Prostate gland (tissue), 2 donors: Measurements from ENCODE around the gene IMPA2. TPM values are rescaled to one million over a fixed set of nuclear protein-coding genes. Genes with fewer than 3 reads are reported as not detected.

Source experiments
- DNase-seq: peaks from one replicate; pipeline ENCODE4 v3.0.0-alpha.2; 2019; ENCODE audit warnings: low spot score
- H3K27ac ChIP-seq, 2 donors: fragments of 200-600 bp; sonication (generic); 2 replicates each; pipeline ENCODE4 v1.5.1; 2017 to 2019
- H3K27me3 ChIP-seq: fragments of 200-600 bp; sonication (generic); replicated peaks from 2 replicates; pipeline ENCODE4 v1.5.1; 2019; ENCODE audit not compliant: insufficient read depth
- H3K36me3 ChIP-seq, 2 donors: fragments of 200-600 bp; sonication (generic); 1 replicate in 1 of 2; 2 replicates in 1 of 2; pipeline versions ENCODE4 v1.5.1 to v1.8.1; 2017 to 2019
- H3K4me1 ChIP-seq: fragments of 200-600 bp; sonication (generic); replicated peaks from 2 replicates; pipeline ENCODE4 v1.5.1; 2019
- H3K4me3 ChIP-seq, 2 donors: fragments of 200-600 bp; sonication (generic); 2 replicates each; pipeline ENCODE4 v1.5.1; 2017 to 2019
- H3K9me3 ChIP-seq: fragments of 200-600 bp; sonication (generic); 2 replicates; pipeline ENCODE4 v1.5.1; 2017
- CTCF ChIP-seq, 4 experiments: fragments of 200-600 bp in 2 of 4; fragments of 450-650 bp in 2 of 4; sonication (generic) in 2 of 4; IDR thresholded peaks; 1 replicate in 3 of 4; 2 replicates in 1 of 4; pipeline ENCODE4 v1.5.1; 2016 to 2019; ENCODE audit warnings: antibody characterized with exemption in 4 of 4, mild to moderate bottlenecking in 2 of 4, moderate library complexity in 2 of 4
- POLR2A ChIP-seq: fragments of 450-650 bp; IDR thresholded peaks from one replicate; pipeline ENCODE4 v1.6.1; 2016; ENCODE audit warnings: antibody characterized with exemption, mild to moderate bottlenecking
- POLR2AphosphoS5 ChIP-seq: sonication (generic); formaldehyde crosslinking; IDR thresholded peaks from one replicate; pipeline ENCODE4 v1.6.1; 2017; ENCODE audit warnings: antibody characterized with exemption
- WGBS: methylation state at CpG from one replicate; pipeline ENCODE4 v1.1.5; 2018; 5-methylcytosine and 5-hydroxymethylcytosine counted together
- intact Hi-C: fragments of 100-400 bp; cut with DNase I; formaldehyde crosslinking; loops from one replicate; pipeline ENCODE4 v1.14.2; 2022
- total RNA-seq, 2 donors: library from RNA; depleted of rRNA; stranded (reverse); fragments of >200 nt; gene quantifications; one replicate each; pipeline ENCODE4 v1.1.0, GENCODE V29; 2016

Gene IMPA2
- total RNA-seq, 2 donors from 2014 or later: 16.6 to 17.9 TPM

DNA sequence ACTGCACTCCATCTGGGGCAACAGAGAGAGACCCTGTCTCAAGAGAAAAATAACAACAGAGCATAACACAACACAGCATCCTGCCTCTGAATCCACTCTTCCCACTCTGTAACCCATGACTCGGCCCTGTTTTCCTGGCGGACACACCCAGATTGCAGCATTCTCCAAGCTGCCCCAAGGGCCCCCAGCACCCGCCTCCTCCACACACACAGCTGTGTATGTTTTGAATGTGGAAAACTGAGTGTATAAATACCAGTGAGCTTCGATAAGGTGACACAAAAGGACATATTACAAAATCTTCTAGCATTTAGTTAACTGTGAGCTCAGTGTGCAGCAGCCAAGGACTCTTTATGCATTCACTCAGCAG, 13.0 kb downstream of the IMPA2 start:
- Histone ChIP-seq H3K27ac (no peak overlapping the region), H3K9me3 (no peaks in the 10 kb centered on the region), H3K27me3 (no peaks in the 10 kb centered on the region), H3K36me3 (no peaks in the 10 kb centered on the region), H3K4me3 (no peak overlapping the region), H3K4me1 (no peaks in the 10 kb centered on the region)
- WGBS: 64% methylated on average over 4 of the region's 4 CpGs
- TF ChIP-seq CTCF (IDR thresholded peaks at IDR 0.05) (no peak), POLR2A (no peak), POLR2AphosphoS5 (no peak)
- no peak for DNase-seq
- intact Hi-C loops: no loop called here

DNA sequence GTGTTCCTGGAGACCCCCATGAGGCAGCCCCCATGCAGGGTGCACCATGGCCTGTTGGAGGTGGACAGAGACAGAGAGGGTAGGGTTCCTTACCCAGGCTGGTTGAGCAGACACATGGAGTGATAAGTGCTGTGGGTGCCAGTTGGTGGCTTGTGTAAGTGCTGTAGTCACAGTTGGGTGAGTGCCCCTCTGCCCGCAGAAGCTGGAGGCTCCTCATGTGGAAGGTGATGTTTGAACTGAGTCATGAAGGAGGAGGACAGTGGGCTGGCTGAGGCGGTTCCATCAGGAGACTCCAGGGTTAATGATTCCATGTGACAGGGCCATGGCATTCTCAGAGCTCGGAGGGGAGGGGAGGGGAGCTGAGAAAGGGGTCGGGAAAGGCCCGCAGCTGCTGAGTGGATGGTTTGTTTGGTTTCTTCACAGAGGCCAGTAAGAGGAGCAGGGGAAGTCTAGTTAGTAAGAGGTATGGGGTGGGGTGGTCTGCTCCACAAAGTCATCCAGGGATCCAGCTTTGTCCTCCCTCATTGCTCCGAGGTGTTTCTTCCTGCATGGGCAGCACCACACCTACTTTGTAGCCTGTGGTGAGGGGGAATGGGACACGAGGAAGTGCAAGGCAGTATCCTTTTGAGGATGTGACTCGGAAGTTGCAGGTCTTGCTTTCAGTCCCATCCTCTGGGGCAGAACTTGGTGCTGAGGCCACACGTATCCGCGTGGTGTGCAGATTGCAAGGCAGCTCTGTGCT, 13.6 kb downstream of the IMPA2 start:
- no peak for TF ChIP-seq CTCF (IDR thresholded peaks at IDR 0.05)
- intact Hi-C loops: loop anchor here (1.0 to 5.0 kb wide), 3 partner anchors 42 to 263 kb away; no protein-coding TSS in a partner anchor
- Histone ChIP-seq H3K4me3 (no peak overlapping the region), H3K36me3 (no peaks in the 10 kb centered on the region), H3K27ac (peak overlapping the region in 1 of 2 donors; percentile 53), H3K4me1 (no peaks in the 10 kb centered on the region), H3K27me3 (no peaks in the 10 kb centered on the region), H3K9me3 (no peaks in the 10 kb centered on the region)
- WGBS: 57% methylated on average over 11 of the region's 11 CpGs
- no peak for DNase-seq

- DNase-seq: peak; percentile 65
- intact Hi-C loops: loop anchor here (1.0 to 5.0 kb wide), 3 partner anchors 42 to 263 kb away; no protein-coding TSS in a partner anchor
- no peaks in the 10 kb centered on the region for H3K9me3 ChIP-seq
- no peaks in the 10 kb centered on the region for H3K27me3 ChIP-seq
- H3K27ac ChIP-seq: peak overlapping the region; percentile 8 to 53
- no peaks in the 10 kb centered on the region for H3K36me3 ChIP-seq
- no peaks in the 10 kb centered on the region for H3K4me1 ChIP-seq
- 12% methylated on average over 9 of the region's 9 CpGs for WGBS
- H3K4me3 ChIP-seq: no peak overlapping the region
- TF ChIP-seq POLR2A: no peak
- TF ChIP-seq POLR2AphosphoS5: peak; percentile 54
- peak; percentile 31 to 80 (median 70) for TF ChIP-seq CTCF (IDR thresholded peaks at IDR 0.05)
Observed at GRCh38 chr18:11995445-11996189, 14.3 kb downstream of the IMPA2 start.

GRCh38 chr18:11996190-11996754, 15.0 kb downstream of the IMPA2 start:
- no peak for DNase-seq
- H3K9me3 ChIP-seq: no peaks in the 10 kb centered on the region
- TF ChIP-seq CTCF (IDR thresholded peaks at IDR 0.05) (no peak), POLR2AphosphoS5 (no peak), POLR2A (no peak)
- no peaks in the 10 kb centered on the region for H3K27me3 ChIP-seq
- H3K27ac ChIP-seq: peak overlapping the region in 1 of 2 donors; percentile 53
- H3K4me1 ChIP-seq: no peaks in the 10 kb centered on the region
- no peaks in the 10 kb centered on the region for H3K36me3 ChIP-seq
- intact Hi-C loops: loop anchor here (5.0 kb wide), 2 partner anchors 41 to 264 kb away; no protein-coding TSS in a partner anchor
- 88% methylated on average over 8 of the region's 9 CpGs for WGBS
- no peak overlapping the region for H3K4me3 ChIP-seq
